ENCODE data around the gene CACNA1S.

CACNA1S gene

DNA sequence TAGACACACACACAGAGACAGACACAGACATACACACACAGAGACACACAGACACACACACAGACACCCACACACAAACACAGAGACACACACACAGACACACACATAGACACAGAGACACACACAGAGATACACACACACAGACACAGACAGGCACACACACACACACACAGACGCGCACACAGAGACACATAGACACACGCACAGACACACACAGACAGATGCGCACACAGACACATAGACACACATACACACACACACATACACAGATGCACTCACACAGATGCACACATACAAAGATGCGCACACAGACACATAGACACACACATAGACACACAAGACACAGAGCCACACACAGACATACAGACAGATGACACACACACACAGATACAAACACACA is 104.7 kb downstream of the CACNA1S start:
- no peak for DNase-seq (ENCODE audit: low read depth)
- TF ChIP-seq, protein P1, sequence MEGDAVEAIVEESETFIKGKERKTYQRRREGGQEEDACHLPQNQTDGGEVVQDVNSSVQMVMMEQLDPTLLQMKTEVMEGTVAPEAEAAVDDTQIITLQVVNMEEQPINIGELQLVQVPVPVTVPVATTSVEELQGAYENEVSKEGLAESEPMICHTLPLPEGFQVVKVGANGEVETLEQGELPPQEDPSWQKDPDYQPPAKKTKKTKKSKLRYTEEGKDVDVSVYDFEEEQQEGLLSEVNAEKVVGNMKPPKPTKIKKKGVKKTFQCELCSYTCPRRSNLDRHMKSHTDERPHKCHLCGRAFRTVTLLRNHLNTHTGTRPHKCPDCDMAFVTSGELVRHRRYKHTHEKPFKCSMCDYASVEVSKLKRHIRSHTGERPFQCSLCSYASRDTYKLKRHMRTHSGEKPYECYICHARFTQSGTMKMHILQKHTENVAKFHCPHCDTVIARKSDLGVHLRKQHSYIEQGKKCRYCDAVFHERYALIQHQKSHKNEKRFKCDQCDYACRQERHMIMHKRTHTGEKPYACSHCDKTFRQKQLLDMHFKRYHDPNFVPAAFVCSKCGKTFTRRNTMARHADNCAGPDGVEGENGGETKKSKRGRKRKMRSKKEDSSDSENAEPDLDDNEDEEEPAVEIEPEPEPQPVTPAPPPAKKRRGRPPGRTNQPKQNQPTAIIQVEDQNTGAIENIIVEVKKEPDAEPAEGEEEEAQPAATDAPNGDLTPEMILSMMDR (IDR thresholded peaks at IDR 0.05; ENCODE audit: insufficient read depth, low read depth, low read length, missing control alignments), result no peak
- H3K4me3 ChIP-seq (ENCODE audit: low read length), result no peak overlapping the region

DNA sequence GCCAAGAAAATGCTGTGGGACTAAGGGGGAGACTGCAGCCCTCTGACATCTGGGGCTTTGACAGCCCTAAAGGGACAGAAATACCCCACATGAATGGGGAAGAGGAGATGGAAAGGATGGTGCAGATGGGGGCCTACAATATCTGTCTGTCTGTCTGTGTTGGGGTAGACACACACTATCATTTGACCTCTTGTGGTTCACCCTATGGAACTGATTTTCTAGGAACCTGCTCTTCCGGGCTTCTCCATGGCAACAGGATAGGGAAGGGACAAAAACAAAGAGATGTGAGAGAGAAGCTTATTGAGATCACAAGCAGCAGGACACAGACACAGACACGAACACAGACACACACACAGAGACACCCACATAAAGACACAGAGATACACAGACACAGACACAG is 105.8 kb downstream of the CACNA1S start:
- H3K4me3 ChIP-seq (ENCODE audit: low read length), result no peak overlapping the region
- TF ChIP-seq, protein P1 (IDR thresholded peaks at IDR 0.05; ENCODE audit: insufficient read depth, low read depth, low read length, missing control alignments), result no peak
- no peak for DNase-seq (ENCODE audit: low read depth)

DNA sequence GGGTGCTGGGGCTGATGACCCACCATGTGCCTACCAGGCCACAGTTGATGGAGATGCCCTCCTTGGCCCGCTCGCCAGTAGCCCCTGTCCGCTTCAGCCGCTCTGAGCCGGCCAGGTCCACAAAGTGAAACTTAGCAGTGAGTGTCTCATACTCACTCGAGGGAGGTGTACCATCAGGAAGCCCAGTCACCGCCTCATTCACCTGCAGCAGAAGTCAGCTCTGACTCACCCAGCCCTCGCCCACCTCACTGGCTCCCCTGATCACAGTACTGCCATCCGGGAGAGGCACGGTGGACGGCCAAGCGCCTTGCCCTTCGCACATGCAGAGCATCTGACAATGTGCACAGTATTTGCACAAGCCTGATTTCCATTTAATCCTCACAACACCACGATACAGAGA is 107.5 kb downstream of the CACNA1S start:
- TF ChIP-seq, protein P1 (IDR thresholded peaks at IDR 0.05; ENCODE audit: insufficient read depth, low read depth, low read length, missing control alignments), result no peak
- no peak overlapping the region for H3K4me3 ChIP-seq (ENCODE audit: low read length)
- peak; percentile 46 for DNase-seq (ENCODE audit: low read depth)

DNA sequence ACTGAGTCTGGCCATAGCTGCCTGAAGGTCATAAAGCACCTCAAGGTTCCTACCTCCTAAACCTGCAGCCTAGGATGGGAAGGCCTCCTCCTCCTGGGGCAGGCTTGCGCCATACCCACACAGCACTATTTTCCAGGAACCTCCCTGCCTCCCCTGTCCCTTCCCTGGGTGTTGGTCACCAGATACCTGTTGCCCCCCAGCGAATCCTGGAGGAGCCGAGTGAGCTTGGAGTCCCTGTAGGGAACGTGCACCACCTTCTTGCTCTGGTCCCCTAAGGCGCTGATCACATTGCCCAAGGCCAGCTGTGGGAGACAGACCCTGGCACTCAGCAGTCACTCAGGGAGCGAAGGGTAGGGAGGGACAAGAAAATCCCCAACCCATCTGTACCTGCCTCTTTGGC is 108.1 kb downstream of the CACNA1S start:
- H3K4me3 ChIP-seq (ENCODE audit: low read length), result no peak overlapping the region
- TF ChIP-seq, protein P1 (IDR thresholded peaks at IDR 0.05; ENCODE audit: insufficient read depth, low read depth, low read length, missing control alignments), result no peak
- DNase-seq (ENCODE audit: low read depth), result no peak

DNA sequence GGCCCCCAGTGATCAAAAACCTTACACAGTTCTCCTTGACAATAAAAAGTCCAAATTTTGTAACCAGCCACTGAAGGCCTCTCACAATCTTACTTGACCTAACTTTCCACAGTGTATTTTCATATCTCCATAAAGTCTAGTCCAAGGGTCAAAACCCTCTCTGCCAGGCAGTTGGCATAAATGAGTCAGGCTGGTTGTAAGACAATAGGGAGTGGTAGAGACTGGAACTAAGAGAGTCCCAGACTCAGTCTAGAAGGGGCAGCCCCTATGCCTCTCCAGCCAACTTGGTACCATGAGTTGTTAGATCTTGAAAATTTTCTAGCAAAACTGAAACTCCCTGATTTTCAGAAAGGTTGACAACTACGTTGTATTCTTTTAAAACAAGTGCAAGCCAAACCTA is 109.7 kb downstream of the CACNA1S start:
- no peak for DNase-seq (ENCODE audit: low read depth)
- TF ChIP-seq, protein P1 (IDR thresholded peaks at IDR 0.05; ENCODE audit: insufficient read depth, low read depth, low read length, missing control alignments), result no peak
- H3K4me3 ChIP-seq (ENCODE audit: low read length), result no peak overlapping the region

DNA sequence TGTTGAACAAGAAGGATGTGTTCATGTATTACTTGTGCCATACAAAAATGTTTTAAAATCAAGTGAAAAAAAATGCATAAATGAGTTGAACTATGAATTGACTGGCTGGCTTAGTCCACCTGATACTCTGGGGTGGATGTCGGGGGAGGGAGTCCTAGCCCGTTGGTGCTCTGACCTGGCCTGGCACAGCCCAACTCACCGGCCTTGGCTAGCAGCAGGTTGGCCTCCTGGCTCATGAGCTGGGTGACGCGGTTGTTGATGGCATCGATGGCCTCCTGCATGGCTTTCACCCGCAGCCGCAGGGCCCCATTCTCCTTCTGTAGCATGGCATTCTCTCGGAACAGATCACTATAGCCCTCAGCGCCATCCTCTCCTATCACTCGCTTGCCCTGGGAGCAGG is 110.3 kb downstream of the CACNA1S start:
- no peak overlapping the region for H3K4me3 ChIP-seq (ENCODE audit: low read length)
- TF ChIP-seq, protein P1 (IDR thresholded peaks at IDR 0.05; ENCODE audit: insufficient read depth, low read depth, low read length, missing control alignments), result no peak
- no peak for DNase-seq (ENCODE audit: low read depth)

DNA sequence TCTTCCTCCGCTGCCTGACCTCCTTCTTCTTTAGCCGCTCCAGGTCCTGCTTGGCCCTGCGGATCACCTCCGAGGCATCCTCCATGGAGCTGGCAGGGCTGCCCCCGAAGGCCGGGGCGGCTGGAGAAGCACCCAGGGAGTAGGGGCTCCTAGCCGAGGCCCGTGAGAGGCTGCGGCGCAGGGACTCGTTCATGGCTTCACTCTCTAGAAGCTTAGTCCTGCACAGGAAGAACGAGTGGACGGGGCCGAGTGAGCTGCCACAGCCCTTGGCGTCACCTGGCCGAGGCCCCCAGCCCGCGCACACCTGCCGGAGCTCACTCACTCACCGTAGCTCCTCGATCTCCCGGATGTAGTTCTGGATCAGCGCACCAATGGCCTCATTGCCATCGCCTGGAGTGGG is 111.8 kb downstream of the CACNA1S start:
- no peak for DNase-seq (ENCODE audit: low read depth)
- no peak overlapping the region for H3K4me3 ChIP-seq (ENCODE audit: low read length)
- TF ChIP-seq, protein P1 (IDR thresholded peaks at IDR 0.05; ENCODE audit: insufficient read depth, low read depth, low read length, missing control alignments), result no peak
